HepG2 (cell line): ENCODE measurements around the gene PCYOX1L. TPM values are rescaled to one million over a fixed set of nuclear protein-coding genes. Genes with fewer than 3 reads are reported as not detected.

Source experiments
- ATAC-seq: fragments of 200-7000 bp; cut with Tn5 transposase; 3 replicates; pipeline ENCODE4 v1.9.1; 2020; ENCODE audit warnings: mild to moderate bottlenecking, moderate library complexity
- BruUV-seq: library from RNA; stranded (reverse); fragments of 400-500 nt; replicated peaks from 2 replicates; lab custom pipeline; 2021; lab: Mats Ljungman, UMichigan
- CTCF ChIA-PET: fragments of 300-600 bp; formaldehyde crosslinking; extraction: SDS; loops from one replicate; lab custom pipeline; 2021; ENCODE audit warnings: low total read pairs, inconsistent platforms, low intra/inter-chr PET ratio; lab: Yijun Ruan, JAX
- POLR2A ChIA-PET: fragments of 350-600 bp; sonication (Branson Sonifier 250); formaldehyde crosslinking; loops from one replicate; lab custom pipeline; 2020; ENCODE audit warnings: antibody characterized with exemption, inconsistent platforms; lab: Yijun Ruan, JAX
- DNase-seq: peaks from one replicate; pipeline ENCODE4 v3.0.0-alpha.2; 2015; ENCODE audit warnings: low spot score
- FAIRE-seq: peaks from 3 replicates; lab custom pipeline; 2011; peaks lifted over from hg19 to GRCh38; lab: Jason Lieb, UNC
- H2AFZ ChIP-seq: one replicate; pipeline ENCODE4 v1.6.1; 2011; ENCODE audit warnings: low read length, inconsistent platforms
- H3K27ac ChIP-seq: fragments of 300-600 bp; 3 replicates; pipeline ENCODE4 v1.8.0; 2011; ENCODE audit warnings: mixed run types, mild to moderate bottlenecking, mixed read lengths, low read length, inconsistent platforms; ENCODE audit not compliant: insufficient read depth; ENCODE audit errors: extremely low read length
- H3K27me3 ChIP-seq, 2 experiments: fragments of 200-600 bp in 1 of 2; 2 replicates in 1 of 2; 3 replicates in 1 of 2; pipeline versions ENCODE4 v1.6.0 to v1.8.0; 2011; ENCODE audit warnings: low read length in 2 of 2, mild to moderate bottlenecking in 2 of 2, moderate library complexity in 2 of 2, inconsistent platforms in 1 of 2; ENCODE audit not compliant: insufficient read depth in 2 of 2, control insufficient read depth in 1 of 2
- H3K36me3 ChIP-seq, 2 experiments: fragments of 200-600 bp in 1 of 2; replicated peaks in 1 of 2; 2 replicates in 1 of 2; 3 replicates in 1 of 2; pipeline versions ENCODE4 v1.5.1 to v1.8.0; 2011; ENCODE audit warnings: low read length in 2 of 2, inconsistent platforms in 1 of 2; ENCODE audit not compliant: insufficient read depth in 2 of 2, control insufficient read depth in 1 of 2
- H3K4me1 ChIP-seq: 2 replicates; pipeline ENCODE4 v1.5.1; 2012; ENCODE audit warnings: low read length, inconsistent platforms; ENCODE audit not compliant: insufficient read depth
- H3K4me2 ChIP-seq: 2 replicates; pipeline ENCODE4 v1.6.0; 2011; ENCODE audit warnings: low read depth, low read length, inconsistent platforms
- H3K4me3 ChIP-seq, 3 experiments: fragments of 200-600 bp in 1 of 3; sonication (generic), shearing (Covaris generic) in 1 of 3; replicated peaks in 1 of 3; 2 replicates each; pipeline ENCODE4 v1.5.1; 2011 to 2016; ENCODE audit warnings: low read length in 3 of 3, inconsistent platforms in 2 of 3, low read depth in 2 of 3, mild to moderate bottlenecking in 2 of 3, control low read depth in 1 of 3, mixed read lengths in 1 of 3; ENCODE audit not compliant: insufficient read depth in 1 of 3
- H3K79me2 ChIP-seq: one replicate; pipeline ENCODE4 v1.6.1; 2011; ENCODE audit warnings: low read length, inconsistent platforms; ENCODE audit not compliant: insufficient read depth
- H3K9ac ChIP-seq: 2 replicates; pipeline ENCODE4 v1.6.0; 2011; ENCODE audit warnings: mild to moderate bottlenecking, low read depth, low read length, inconsistent platforms; ENCODE audit not compliant: insufficient read depth
- H3K9me3 ChIP-seq: 2 replicates; pipeline ENCODE4 v1.5.1; 2012; ENCODE audit warnings: mild to moderate bottlenecking, low read length
- H4K20me1 ChIP-seq: 2 replicates; pipeline ENCODE4 v1.6.0; 2011; ENCODE audit warnings: inconsistent platforms, mild to moderate bottlenecking, low read length, moderate library complexity; ENCODE audit not compliant: insufficient read depth
- DMTF1 ChIP-seq: sonication (generic); formaldehyde crosslinking; IDR thresholded peaks from 2 replicates; pipeline ENCODE4 v1.4.0; 2020; ENCODE audit warnings: mild to moderate bottlenecking, missing genetic modification reagents
- ESRRA ChIP-seq: sonication (generic); formaldehyde crosslinking; IDR thresholded peaks from 2 replicates; pipeline ENCODE4 v1.5.1; 2020; ENCODE audit warnings: mild to moderate bottlenecking, low read depth, missing genetic modification reagents
- FOXO4 ChIP-seq: sonication (generic); formaldehyde crosslinking; conservative IDR thresholded peaks from 2 replicates; pipeline ENCODE4 v1.8.1; 2023; ENCODE audit warnings: missing genetic modification reagents
- GPBP1L1 ChIP-seq: sonication (generic); formaldehyde crosslinking; IDR thresholded peaks from 2 replicates; pipeline ENCODE4 v1.5.0; 2020; ENCODE audit warnings: mild to moderate bottlenecking, missing genetic modification reagents
- GTF3A ChIP-seq: sonication (generic); formaldehyde crosslinking; conservative IDR thresholded peaks from 2 replicates; pipeline ENCODE4 v1.4.0; 2020; ENCODE audit warnings: mild to moderate bottlenecking, missing genetic modification reagents
- HNRNPH1 ChIP-seq: fragments of 200-400 bp; formaldehyde crosslinking; optimal IDR thresholded peaks from 2 replicates; pipeline ENCODE3; 2017; ENCODE audit warnings: mild to moderate bottlenecking, low read depth, low read length
- HOXA9 ChIP-seq: sonication (generic); formaldehyde crosslinking; IDR thresholded peaks from 2 replicates; pipeline ENCODE4 v1.8.1; 2022; ENCODE audit warnings: missing genetic modification reagents, mild to moderate bottlenecking, moderate library complexity, borderline replicate concordance
- NR1H2 ChIP-seq: sonication (generic); formaldehyde crosslinking; IDR thresholded peaks from 2 replicates; pipeline ENCODE4 v1.8.1; 2022; ENCODE audit warnings: low read depth, missing genetic modification reagents, borderline replicate concordance
- POLR2A ChIP-seq, 2 experiments: IDR thresholded peaks; 2 replicates each; pipeline ENCODE4 v1.6.1; 2011; ENCODE audit warnings: low read depth in 2 of 2, low read length in 2 of 2, mild to moderate bottlenecking in 1 of 2, moderate library complexity in 1 of 2; ENCODE audit not compliant: insufficient read depth in 1 of 2
- SNRNP70 ChIP-seq: fragments of 200-400 bp; formaldehyde crosslinking; IDR thresholded peaks from 2 replicates; pipeline ENCODE4 v1.6.1; 2017; ENCODE audit warnings: mild to moderate bottlenecking, low read depth, low read length, moderate library complexity
- TFDP1 ChIP-seq: IDR thresholded peaks from 2 replicates; pipeline ENCODE4 v1.6.1; 2016; ENCODE audit warnings: missing compliant biosample characterization, missing genetic modification reagents, borderline replicate concordance
- ZFP37 ChIP-seq: sonication (generic); formaldehyde crosslinking; IDR thresholded peaks from 2 replicates; pipeline ENCODE4 v1.4.0; 2020; ENCODE audit warnings: missing genetic modification reagents, borderline replicate concordance
- ZKSCAN1 ChIP-seq: fragments of 150-350 bp; IDR thresholded peaks from 2 replicates; pipeline ENCODE4 v1.6.1; 2014; ENCODE audit warnings: low read length
- ZNF160 ChIP-seq: sonication (generic); formaldehyde crosslinking; IDR thresholded peaks from 2 replicates; pipeline ENCODE4 v1.8.0; 2022; ENCODE audit warnings: mild to moderate bottlenecking, inconsistent platforms, missing genetic modification reagents
- ZNF20 ChIP-seq: sonication (generic); formaldehyde crosslinking; IDR thresholded peaks from 2 replicates; pipeline ENCODE4 v1.4.0; 2020; ENCODE audit warnings: mild to moderate bottlenecking, moderate library complexity, missing genetic modification reagents
- ZNF562 ChIP-seq: sonication (generic); formaldehyde crosslinking; IDR thresholded peaks from 2 replicates; pipeline ENCODE4 v1.8.0; 2022; ENCODE audit warnings: missing genetic modification reagents, borderline replicate concordance
- ZSCAN22 ChIP-seq: sonication (generic); formaldehyde crosslinking; IDR thresholded peaks from 2 replicates; pipeline ENCODE4 v1.4.0; 2020; ENCODE audit warnings: mild to moderate bottlenecking, missing genetic modification reagents
- ZSCAN31 ChIP-seq: sonication (generic); formaldehyde crosslinking; IDR thresholded peaks from 2 replicates; pipeline ENCODE4 v1.5.0; 2020; ENCODE audit warnings: low read depth, mild to moderate bottlenecking, missing genetic modification reagents
- in situ Hi-C: cut with HindIII; loops from 2 replicates; pipeline ENCODE4 v1.10.0; 2017; ENCODE audit warnings: low pct_unique_long_range_greater_than_20kb; ENCODE audit not compliant: extremely low pct_ligation_motif_present
- intact Hi-C: fragments of 100-400 bp; cut with micrococcal nuclease; formaldehyde crosslinking; loops from one replicate; pipeline ENCODE4 v1.10.0; 2022; ENCODE audit not compliant: unreplicated experiment
- polyA plus RNA-seq, 8 experiments: library from polyadenylated mRNA; depleted of rRNA in 3 of 8; stranded (reverse) in 7 of 8; unstranded in 1 of 8; fragments of >200 nt; fragmentation: Illumina TruSeq in 4 of 8; extraction: Trizol in 4 of 8; gene quantifications; 2 replicates each; pipeline versions ENCODE4 v1.2.1 to v1.2.3, GENCODE V29; 2011 to 2016; ENCODE audit warnings: low read depth in 4 of 8, missing spikeins in 1 of 8, mixed read lengths in 1 of 8; ENCODE audit not compliant: insufficient read depth in 1 of 8
- total RNA-seq, 5 experiments: library from RNA; depleted of rRNA; stranded (reverse); fragments of >200 nt; fragmentation: Illumina TruSeq; extraction: Trizol; gene quantifications; 2 replicates each; pipeline ENCODE4 v1.2.3, GENCODE V29; 2016; ENCODE audit warnings: low read depth in 1 of 5

The PCYOX1L gene
- total and polyA plus RNA-seq, 2 of the 13 experiments (the other 11 are each of a cell fraction or from before 2014, with no cell fraction given): 1.00 to 3.7 TPM

- peaks cover 38% of the 10 kb centered on the region for H3K4me1 ChIP-seq
- DNase-seq (no peak), FAIRE-seq (no peak), ATAC-seq (no peak)
- H2AFZ ChIP-seq: no peak overlapping the region
- H3K27me3 ChIP-seq: no peaks in the 10 kb centered on the region; a peak in 1 of 5 replicates
- H4K20me1 ChIP-seq: no peaks in the 10 kb centered on the region
- H3K36me3 ChIP-seq: no peaks in the 10 kb centered on the region
- no peak overlapping the region for H3K9ac ChIP-seq
- in situ Hi-C loops: no loop called here
- peaks cover 12% of the 10 kb centered on the region for H3K79me2 ChIP-seq
- no peak overlapping the region for H3K27ac ChIP-seq
- intact Hi-C loops: no loop called here
- CTCF ChIA-PET: no interaction called here
- H3K4me3 ChIP-seq: no peak overlapping the region
- no peak overlapping the region for H3K4me2 ChIP-seq
- no peaks in the 10 kb centered on the region for H3K9me3 ChIP-seq
- BruUV-seq: no TSS peak
- POLR2A ChIA-PET: interaction anchor here (6.7 kb wide), 1 partner anchor 19 kb away, joined by 93 read pairs; no protein-coding TSS in a partner anchor
- TF ChIP-seq ZKSCAN1 (no peak), POLR2A (IDR thresholded peaks at IDR 0.05; ENCODE audit: insufficient read depth in 1 of 2, low read depth in 2 of 2, low read length in 2 of 2) (no peak), FOXO4 (CRISPR knock-in tag) (no peak), ESRRA (CRISPR knock-in tag) (no peak), SNRNP70 (no peak), HOXA9 (CRISPR knock-in tag) (no peak), ZNF562 (CRISPR knock-in tag) (no peak), ZSCAN31 (CRISPR knock-in tag) (no peak), HNRNPH1 (no peak), ZSCAN22 (CRISPR knock-in tag) (no peak), GPBP1L1 (CRISPR knock-in tag) (no peak), TFDP1 (CRISPR knock-in tag) (no peak), GTF3A (CRISPR knock-in tag) (no peak), NR1H2 (CRISPR knock-in tag) (no peak), ZNF20 (CRISPR knock-in tag) (no peak), DMTF1 (CRISPR knock-in tag) (no peak), ZFP37 (CRISPR knock-in tag) (no peak), ZNF160 (no peak)
These were observed 16.0 kb upstream of the PCYOX1L start for GRCh38 chr5:149341876-149342275.
